Sigmoid colon (tissue), 7 donors: ENCODE results near the gene KCTD17. TPM values are rescaled to one million over a fixed set of nuclear protein-coding genes. Genes with fewer than 3 reads are reported as not detected.

ENCODE experiments used
- DNase-seq: peaks from one replicate; pipeline ENCODE4 v3.0.0-alpha.2; 2019
- H3K27ac ChIP-seq, 4 donors: fragments of 200-600 bp; sonication (generic); one replicate each; pipeline ENCODE4 v1.5.1; 2016 to 2019; ENCODE audit warnings: mild to moderate bottlenecking in 1 of 4
- H3K27me3 ChIP-seq, 3 donors: fragments of 200-600 bp; sonication (generic); one replicate each; pipeline ENCODE4 v1.5.1; 2019; ENCODE audit warnings: mild to moderate bottlenecking in 1 of 3
- H3K36me3 ChIP-seq, 4 donors: fragments of 200-600 bp; sonication (generic); one replicate each; pipeline ENCODE4 v1.5.1; 2016 to 2019
- H3K4me1 ChIP-seq, 4 donors: fragments of 200-600 bp; sonication (generic); one replicate each; pipeline ENCODE4 v1.5.1; 2017 to 2019
- H3K4me3 ChIP-seq, 4 donors: fragments of 200-600 bp; sonication (generic); one replicate each; pipeline ENCODE4 v1.5.1; 2017 to 2019; ENCODE audit warnings: mild to moderate bottlenecking in 2 of 4, moderate library complexity in 1 of 4
- H3K9me3 ChIP-seq, 4 donors: fragments of 200-600 bp in 3 of 4; sonication (generic) in 3 of 4; one replicate each; pipeline versions ENCODE4 v1.5.1 to v1.6.1; 2013 to 2019
- EP300 ChIP-seq, 4 donors: sonication (generic); formaldehyde crosslinking; IDR thresholded peaks; one replicate each; pipeline ENCODE4 v1.6.1; 2017; ENCODE audit warnings: antibody characterized with exemption in 4 of 4
- POLR2A ChIP-seq, 2 donors: fragments of 450-650 bp; IDR thresholded peaks; one replicate each; pipeline ENCODE4 v1.6.1; 2016; ENCODE audit warnings: antibody characterized with exemption in 2 of 2, mild to moderate bottlenecking in 2 of 2, moderate library complexity in 2 of 2
- POLR2AphosphoS5 ChIP-seq, 4 donors: sonication (generic); formaldehyde crosslinking; IDR thresholded peaks; one replicate each; pipeline ENCODE4 v1.6.1; 2017; ENCODE audit warnings: antibody characterized with exemption in 4 of 4
- WGBS, 2 donors: extraction: QIAGEN DNeasy Blood & Tissue Kit; methylation state at CpG; one replicate each; pipeline ENCODE4 v1.1.7; 2013; 5-methylcytosine and 5-hydroxymethylcytosine counted together
- intact Hi-C: fragments of 100-400 bp; cut with DNase I; formaldehyde crosslinking; loops from one replicate; pipeline ENCODE4 v1.15.1; 2023
- polyA plus RNA-seq, 3 donors: library from polyadenylated mRNA; stranded (reverse); fragments of 200-250 nt; gene quantifications; one replicate each; pipeline ENCODE4 v1.2.3, GENCODE V29; 2013
- total RNA-seq, 4 donors: library from RNA; depleted of rRNA; stranded (reverse); fragments of >200 nt; gene quantifications; one replicate each; pipeline ENCODE4 v1.1.0, GENCODE V29; 2016
- TF ChIP-seq, protein P1 (sequence below), 4 experiments: fragments of 450-650 bp in 3 of 4; fragments of 200-600 bp in 1 of 4; IDR thresholded peaks; one replicate each; pipeline ENCODE4 v1.5.1; 2016 to 2019; ENCODE audit warnings: antibody characterized with exemption in 4 of 4, mild to moderate bottlenecking in 3 of 4, moderate library complexity in 2 of 4
- donor health status: healthy with polysubstance abuse.
- donor health status: Bipolar disorder and iron deficiency.
- donor health status: healthy.

KCTD17 gene
- total and polyA plus RNA-seq, 7 donors = 17.8 to 55.5 (median 30.1) TPM

DNA sequence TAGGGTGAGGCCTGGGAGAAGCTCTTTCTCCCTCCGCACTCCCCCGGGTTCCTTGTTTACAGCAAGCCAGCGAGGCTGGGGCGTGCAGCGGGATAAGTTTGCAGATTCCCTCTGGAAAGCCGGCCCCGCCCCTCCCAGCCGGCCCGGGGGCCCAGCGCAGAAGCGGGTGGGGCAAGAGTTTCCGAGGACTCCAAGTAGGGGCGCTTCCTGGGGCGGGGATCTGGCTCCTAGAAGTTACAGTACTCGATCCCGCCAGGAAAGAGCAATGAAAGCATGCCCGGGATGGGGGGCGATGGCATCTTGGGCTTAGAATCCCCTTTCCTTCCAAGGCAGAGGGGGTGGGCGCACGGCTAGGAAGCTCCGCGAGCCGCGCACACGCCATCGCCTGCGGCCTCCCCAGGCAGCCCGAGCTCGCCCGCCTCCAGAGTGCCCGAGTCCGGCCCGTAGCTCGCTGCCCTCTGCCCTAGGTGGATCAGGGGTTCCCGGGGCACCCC, 32.7 kb upstream of the KCTD17 start:
- WGBS, 2 donors = 1 to 5% methylated on average over 35 of the region's 35 CpGs
- H3K4me1 ChIP-seq = peaks cover 0 to 58% (median 46%) of the 10 kb centered on the region in 4 donors
- H3K36me3 ChIP-seq = peaks cover 0 to under 1% (median 0%) of the 10 kb centered on the region in 4 donors
- TF ChIP-seq, protein P1, sequence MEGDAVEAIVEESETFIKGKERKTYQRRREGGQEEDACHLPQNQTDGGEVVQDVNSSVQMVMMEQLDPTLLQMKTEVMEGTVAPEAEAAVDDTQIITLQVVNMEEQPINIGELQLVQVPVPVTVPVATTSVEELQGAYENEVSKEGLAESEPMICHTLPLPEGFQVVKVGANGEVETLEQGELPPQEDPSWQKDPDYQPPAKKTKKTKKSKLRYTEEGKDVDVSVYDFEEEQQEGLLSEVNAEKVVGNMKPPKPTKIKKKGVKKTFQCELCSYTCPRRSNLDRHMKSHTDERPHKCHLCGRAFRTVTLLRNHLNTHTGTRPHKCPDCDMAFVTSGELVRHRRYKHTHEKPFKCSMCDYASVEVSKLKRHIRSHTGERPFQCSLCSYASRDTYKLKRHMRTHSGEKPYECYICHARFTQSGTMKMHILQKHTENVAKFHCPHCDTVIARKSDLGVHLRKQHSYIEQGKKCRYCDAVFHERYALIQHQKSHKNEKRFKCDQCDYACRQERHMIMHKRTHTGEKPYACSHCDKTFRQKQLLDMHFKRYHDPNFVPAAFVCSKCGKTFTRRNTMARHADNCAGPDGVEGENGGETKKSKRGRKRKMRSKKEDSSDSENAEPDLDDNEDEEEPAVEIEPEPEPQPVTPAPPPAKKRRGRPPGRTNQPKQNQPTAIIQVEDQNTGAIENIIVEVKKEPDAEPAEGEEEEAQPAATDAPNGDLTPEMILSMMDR (IDR thresholded peaks at IDR 0.05) = no peak
- TF ChIP-seq POLR2A (IDR thresholded peaks at IDR 0.05) (peak in 1 of 2 donors; percentile 13), POLR2AphosphoS5 (IDR thresholded peaks at IDR 0.05) (peak in 1 of 4 donors; percentile 3)
- peak overlapping the region; percentile 54 to 96 (median 81) for H3K4me3 ChIP-seq
- H3K27me3 ChIP-seq = no peaks in the 10 kb centered on the region
- DNase-seq = peak; percentile 90
- H3K9me3 ChIP-seq = no peaks in the 10 kb centered on the region
- intact Hi-C loops = loop anchor here (5.0 kb wide), 2 partner anchors 42 to 242 kb away; partner anchors contain the start of gene IFT27
- H3K27ac ChIP-seq = peak overlapping the region; percentile 88 to 93 (median 89)

- peaks cover 0 to 8% (median 2%) of the 10 kb centered on the region in 4 donors for H3K36me3 ChIP-seq
- WGBS, 2 donors = 1% methylated on average over 107 of the region's 107 CpGs
- DNase-seq = peak; percentile 89
- H3K27me3 ChIP-seq = no peaks in the 10 kb centered on the region
- peak within 1 kb of the TSS; percentile 88 to 93 (median 89) for H3K27ac ChIP-seq
- H3K4me3 ChIP-seq = peak within 1 kb of the TSS; percentile 76 to 99 (median 91)
- H3K9me3 ChIP-seq = no peaks in the 10 kb centered on the region
- TF ChIP-seq, protein P1 (IDR thresholded peaks at IDR 0.05) = no peak
- peak; percentile 3 to 70 (median 64) for TF ChIP-seq POLR2AphosphoS5 (IDR thresholded peaks at IDR 0.05)
- peak; percentile 39 to 56 for TF ChIP-seq POLR2A (IDR thresholded peaks at IDR 0.05)
- intact Hi-C loops = loop anchor here (2.0 to 5.0 kb wide), 3 partner anchors 31 to 242 kb away; partner anchors contain the start of genes IFT27 and KCTD17
- peaks cover 0 to 58% (median 46%) of the 10 kb centered on the region in 4 donors for H3K4me1 ChIP-seq
Observed at GRCh38 chr22:37019309-37020191, 32.0 kb upstream of the KCTD17 start, which contains the start of the genes MPST and TST. Gene MPST (plus strand): TSS chr22:37019742. CDS start chr22:37019837, 95 bp downstream. Gene TST (minus strand): TSS chr22:37019447. CDS start chr22:37018732, 715 bp downstream.

- 1 to 7% methylated on average over 5 of the region's 5 CpGs for WGBS, 2 donors
- H3K27ac ChIP-seq = peak overlapping the region; percentile 88 to 93 (median 89)
- H3K9me3 ChIP-seq = no peaks in the 10 kb centered on the region
- peaks cover 0 to 14% (median 4%) of the 10 kb centered on the region in 4 donors for H3K36me3 ChIP-seq
- TF ChIP-seq POLR2AphosphoS5 (IDR thresholded peaks at IDR 0.05) = peak in 1 of 4 donors; percentile 0
- TF ChIP-seq POLR2A (IDR thresholded peaks at IDR 0.05) = no peak
- TF ChIP-seq, protein P1 (IDR thresholded peaks at IDR 0.05) = no peak
- no peak for TF ChIP-seq EP300 (IDR thresholded peaks at IDR 0.05)
- DNase-seq = no peak
- intact Hi-C loops = loop anchor here (2.0 kb wide), 1 partner anchor 31 kb away; the partner anchor contains the start of gene KCTD17
- H3K27me3 ChIP-seq = no peaks in the 10 kb centered on the region
- H3K4me1 ChIP-seq = peaks cover 0 to 56% (median 46%) of the 10 kb centered on the region in 4 donors
- peak overlapping the region; percentile 76 to 99 (median 91) for H3K4me3 ChIP-seq
Observed at GRCh38 chr22:37020192-37020479, 31.4 kb upstream of the KCTD17 start.

DNA sequence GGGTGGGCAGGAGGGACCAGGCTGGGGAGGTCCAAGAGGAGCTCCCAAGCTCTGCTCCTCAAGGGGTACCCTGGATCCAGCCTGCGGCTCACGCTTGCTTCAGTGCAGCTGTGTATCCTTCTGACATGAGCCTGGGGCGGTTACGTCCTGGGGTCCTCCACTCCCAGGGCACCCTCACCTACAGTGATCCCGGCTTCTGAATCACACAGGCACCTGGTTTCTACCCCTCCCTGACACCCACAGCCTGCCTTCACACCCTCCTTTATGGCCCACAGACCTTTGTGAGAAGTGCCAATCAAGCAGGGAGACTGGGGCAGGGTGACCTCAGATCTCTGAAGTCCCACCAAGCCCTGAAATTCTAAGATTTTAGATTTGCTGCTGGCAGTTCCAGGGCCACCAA, 30.5 kb upstream of the KCTD17 start:
- no peak for DNase-seq
- Histone ChIP-seq H3K9me3 (no peaks in the 10 kb centered on the region), H3K4me3 (peak overlapping the region in 1 of 4 donors; percentile 86), H3K4me1 (peaks cover 0 to 56% (median 43%) of the 10 kb centered on the region in 4 donors), H3K27ac (peak overlapping the region in 3 of 4 donors; percentile 88 to 93 (median 89)), H3K27me3 (no peaks in the 10 kb centered on the region), H3K36me3 (peaks cover 0 to 23% (median 7%) of the 10 kb centered on the region in 4 donors)
- TF ChIP-seq POLR2AphosphoS5 (IDR thresholded peaks at IDR 0.05) (no peak), EP300 (IDR thresholded peaks at IDR 0.05) (no peak), POLR2A (IDR thresholded peaks at IDR 0.05) (no peak)
- TF ChIP-seq, protein P1 (IDR thresholded peaks at IDR 0.05) = no peak
- intact Hi-C loops = loop anchor here (2.0 kb wide), 1 partner anchor 30 kb away; the partner anchor contains the start of gene KCTD17
- WGBS, 2 donors = 22 to 69% methylated on average over 5 of the region's 5 CpGs
